GM23248 (cell line): ENCODE results near the gene BET1.

Experiments
- EZH2 ChIP-seq: fragments of 200-600 bp; sonication (generic); IDR thresholded peaks from 2 replicates; pipeline ENCODE4 v1.6.1; 2018; ENCODE audit warnings: antibody characterized with exemption, mild to moderate bottlenecking; ENCODE audit not compliant: insufficient read depth, poor library complexity, severe bottlenecking
- EZH2phosphoT487 ChIP-seq: fragments of 200-600 bp; sonication (generic); IDR thresholded peaks from 2 replicates; pipeline ENCODE4 v1.6.1; 2018; ENCODE audit warnings: antibody characterized with exemption, moderate library complexity, mild to moderate bottlenecking, low read depth; ENCODE audit not compliant: insufficient read depth

DNA sequence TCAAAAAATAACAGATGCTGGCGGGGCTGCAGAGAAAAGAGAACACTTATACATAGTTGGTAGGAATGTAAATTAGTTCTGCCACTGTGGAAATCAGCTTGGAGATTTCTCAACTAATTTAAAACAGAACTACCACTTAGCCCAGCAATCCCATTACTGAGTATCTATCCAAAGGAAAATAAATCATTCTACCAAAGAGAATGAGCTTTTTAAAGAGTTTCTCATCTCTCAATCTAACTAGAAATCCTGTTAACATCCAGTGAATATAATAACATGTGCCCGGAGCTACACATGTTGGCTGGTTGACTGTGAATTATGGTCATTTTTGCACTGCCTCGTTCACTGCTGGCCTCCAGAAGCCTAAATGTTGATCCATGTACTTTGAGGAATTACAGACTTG, 39.3 kb downstream of the BET1 start:
- TF ChIP-seq EZH2phosphoT487 (no peak), EZH2 (no peak)
